ENCODE data around the gene EPHB2. TPM values are rescaled to one million over a fixed set of nuclear protein-coding genes. Genes with fewer than 3 reads are reported as not detected.

The EPHB2 gene
- total RNA-seq, 1 experiment from 2014 or later, result 18.5 TPM

DNA sequence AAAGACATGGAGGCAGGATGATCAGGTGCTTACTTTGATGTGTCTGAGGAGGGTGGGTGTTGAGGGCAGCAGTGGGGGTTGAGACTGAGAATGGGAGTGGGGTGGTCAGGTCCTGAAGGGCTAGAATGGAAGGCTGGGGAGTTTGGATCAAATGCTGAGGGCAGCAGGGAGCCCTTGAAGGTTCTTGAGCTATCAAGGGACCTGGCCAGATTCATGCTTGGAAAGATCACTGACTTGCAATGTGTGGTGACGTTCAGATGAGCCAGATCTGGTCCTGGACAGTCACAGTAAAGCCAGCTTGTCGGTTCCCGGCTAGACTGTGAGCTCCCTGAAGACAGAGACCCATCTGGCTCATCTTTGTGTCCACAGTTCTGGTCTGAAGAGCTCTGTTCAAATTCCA is 3.8 kb downstream of the EPHB2 start (continued):
- TF ChIP-seq CREB1 (CRISPR knock-in tag; IDR thresholded peaks at IDR 0.05), result no peak
- TF ChIP-seq, protein P1, sequence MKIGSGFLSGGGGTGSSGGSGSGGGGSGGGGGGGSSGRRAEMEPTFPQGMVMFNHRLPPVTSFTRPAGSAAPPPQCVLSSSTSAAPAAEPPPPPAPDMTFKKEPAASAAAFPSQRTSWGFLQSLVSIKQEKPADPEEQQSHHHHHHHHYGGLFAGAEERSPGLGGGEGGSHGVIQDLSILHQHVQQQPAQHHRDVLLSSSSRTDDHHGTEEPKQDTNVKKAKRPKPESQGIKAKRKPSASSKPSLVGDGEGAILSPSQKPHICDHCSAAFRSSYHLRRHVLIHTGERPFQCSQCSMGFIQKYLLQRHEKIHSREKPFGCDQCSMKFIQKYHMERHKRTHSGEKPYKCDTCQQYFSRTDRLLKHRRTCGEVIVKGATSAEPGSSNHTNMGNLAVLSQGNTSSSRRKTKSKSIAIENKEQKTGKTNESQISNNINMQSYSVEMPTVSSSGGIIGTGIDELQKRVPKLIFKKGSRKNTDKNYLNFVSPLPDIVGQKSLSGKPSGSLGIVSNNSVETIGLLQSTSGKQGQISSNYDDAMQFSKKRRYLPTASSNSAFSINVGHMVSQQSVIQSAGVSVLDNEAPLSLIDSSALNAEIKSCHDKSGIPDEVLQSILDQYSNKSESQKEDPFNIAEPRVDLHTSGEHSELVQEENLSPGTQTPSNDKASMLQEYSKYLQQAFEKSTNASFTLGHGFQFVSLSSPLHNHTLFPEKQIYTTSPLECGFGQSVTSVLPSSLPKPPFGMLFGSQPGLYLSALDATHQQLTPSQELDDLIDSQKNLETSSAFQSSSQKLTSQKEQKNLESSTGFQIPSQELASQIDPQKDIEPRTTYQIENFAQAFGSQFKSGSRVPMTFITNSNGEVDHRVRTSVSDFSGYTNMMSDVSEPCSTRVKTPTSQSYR (CRISPR knock-in tag; IDR thresholded peaks at IDR 0.05), result no peak
- TF ChIP-seq, protein P2, sequence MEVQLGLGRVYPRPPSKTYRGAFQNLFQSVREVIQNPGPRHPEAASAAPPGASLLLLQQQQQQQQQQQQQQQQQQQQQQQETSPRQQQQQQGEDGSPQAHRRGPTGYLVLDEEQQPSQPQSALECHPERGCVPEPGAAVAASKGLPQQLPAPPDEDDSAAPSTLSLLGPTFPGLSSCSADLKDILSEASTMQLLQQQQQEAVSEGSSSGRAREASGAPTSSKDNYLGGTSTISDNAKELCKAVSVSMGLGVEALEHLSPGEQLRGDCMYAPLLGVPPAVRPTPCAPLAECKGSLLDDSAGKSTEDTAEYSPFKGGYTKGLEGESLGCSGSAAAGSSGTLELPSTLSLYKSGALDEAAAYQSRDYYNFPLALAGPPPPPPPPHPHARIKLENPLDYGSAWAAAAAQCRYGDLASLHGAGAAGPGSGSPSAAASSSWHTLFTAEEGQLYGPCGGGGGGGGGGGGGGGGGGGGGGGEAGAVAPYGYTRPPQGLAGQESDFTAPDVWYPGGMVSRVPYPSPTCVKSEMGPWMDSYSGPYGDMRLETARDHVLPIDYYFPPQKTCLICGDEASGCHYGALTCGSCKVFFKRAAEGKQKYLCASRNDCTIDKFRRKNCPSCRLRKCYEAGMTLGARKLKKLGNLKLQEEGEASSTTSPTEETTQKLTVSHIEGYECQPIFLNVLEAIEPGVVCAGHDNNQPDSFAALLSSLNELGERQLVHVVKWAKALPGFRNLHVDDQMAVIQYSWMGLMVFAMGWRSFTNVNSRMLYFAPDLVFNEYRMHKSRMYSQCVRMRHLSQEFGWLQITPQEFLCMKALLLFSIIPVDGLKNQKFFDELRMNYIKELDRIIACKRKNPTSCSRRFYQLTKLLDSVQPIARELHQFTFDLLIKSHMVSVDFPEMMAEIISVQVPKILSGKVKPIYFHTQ (CRISPR knock-in tag; IDR thresholded peaks at IDR 0.05), result no peak
- TF ChIP-seq, protein P3, sequence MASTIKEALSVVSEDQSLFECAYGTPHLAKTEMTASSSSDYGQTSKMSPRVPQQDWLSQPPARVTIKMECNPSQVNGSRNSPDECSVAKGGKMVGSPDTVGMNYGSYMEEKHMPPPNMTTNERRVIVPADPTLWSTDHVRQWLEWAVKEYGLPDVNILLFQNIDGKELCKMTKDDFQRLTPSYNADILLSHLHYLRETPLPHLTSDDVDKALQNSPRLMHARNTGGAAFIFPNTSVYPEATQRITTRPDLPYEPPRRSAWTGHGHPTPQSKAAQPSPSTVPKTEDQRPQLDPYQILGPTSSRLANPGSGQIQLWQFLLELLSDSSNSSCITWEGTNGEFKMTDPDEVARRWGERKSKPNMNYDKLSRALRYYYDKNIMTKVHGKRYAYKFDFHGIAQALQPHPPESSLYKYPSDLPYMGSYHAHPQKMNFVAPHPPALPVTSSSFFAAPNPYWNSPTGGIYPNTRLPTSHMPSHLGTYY (CRISPR knock-in tag; IDR thresholded peaks at IDR 0.05), result no peak
- TF ChIP-seq, protein P4, sequence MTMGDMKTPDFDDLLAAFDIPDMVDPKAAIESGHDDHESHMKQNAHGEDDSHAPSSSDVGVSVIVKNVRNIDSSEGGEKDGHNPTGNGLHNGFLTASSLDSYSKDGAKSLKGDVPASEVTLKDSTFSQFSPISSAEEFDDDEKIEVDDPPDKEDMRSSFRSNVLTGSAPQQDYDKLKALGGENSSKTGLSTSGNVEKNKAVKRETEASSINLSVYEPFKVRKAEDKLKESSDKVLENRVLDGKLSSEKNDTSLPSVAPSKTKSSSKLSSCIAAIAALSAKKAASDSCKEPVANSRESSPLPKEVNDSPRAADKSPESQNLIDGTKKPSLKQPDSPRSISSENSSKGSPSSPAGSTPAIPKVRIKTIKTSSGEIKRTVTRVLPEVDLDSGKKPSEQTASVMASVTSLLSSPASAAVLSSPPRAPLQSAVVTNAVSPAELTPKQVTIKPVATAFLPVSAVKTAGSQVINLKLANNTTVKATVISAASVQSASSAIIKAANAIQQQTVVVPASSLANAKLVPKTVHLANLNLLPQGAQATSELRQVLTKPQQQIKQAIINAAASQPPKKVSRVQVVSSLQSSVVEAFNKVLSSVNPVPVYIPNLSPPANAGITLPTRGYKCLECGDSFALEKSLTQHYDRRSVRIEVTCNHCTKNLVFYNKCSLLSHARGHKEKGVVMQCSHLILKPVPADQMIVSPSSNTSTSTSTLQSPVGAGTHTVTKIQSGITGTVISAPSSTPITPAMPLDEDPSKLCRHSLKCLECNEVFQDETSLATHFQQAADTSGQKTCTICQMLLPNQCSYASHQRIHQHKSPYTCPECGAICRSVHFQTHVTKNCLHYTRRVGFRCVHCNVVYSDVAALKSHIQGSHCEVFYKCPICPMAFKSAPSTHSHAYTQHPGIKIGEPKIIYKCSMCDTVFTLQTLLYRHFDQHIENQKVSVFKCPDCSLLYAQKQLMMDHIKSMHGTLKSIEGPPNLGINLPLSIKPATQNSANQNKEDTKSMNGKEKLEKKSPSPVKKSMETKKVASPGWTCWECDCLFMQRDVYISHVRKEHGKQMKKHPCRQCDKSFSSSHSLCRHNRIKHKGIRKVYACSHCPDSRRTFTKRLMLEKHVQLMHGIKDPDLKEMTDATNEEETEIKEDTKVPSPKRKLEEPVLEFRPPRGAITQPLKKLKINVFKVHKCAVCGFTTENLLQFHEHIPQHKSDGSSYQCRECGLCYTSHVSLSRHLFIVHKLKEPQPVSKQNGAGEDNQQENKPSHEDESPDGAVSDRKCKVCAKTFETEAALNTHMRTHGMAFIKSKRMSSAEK (CRISPR knock-in tag; IDR thresholded peaks at IDR 0.05; ENCODE audit: borderline replicate concordance), result no peak

DNA sequence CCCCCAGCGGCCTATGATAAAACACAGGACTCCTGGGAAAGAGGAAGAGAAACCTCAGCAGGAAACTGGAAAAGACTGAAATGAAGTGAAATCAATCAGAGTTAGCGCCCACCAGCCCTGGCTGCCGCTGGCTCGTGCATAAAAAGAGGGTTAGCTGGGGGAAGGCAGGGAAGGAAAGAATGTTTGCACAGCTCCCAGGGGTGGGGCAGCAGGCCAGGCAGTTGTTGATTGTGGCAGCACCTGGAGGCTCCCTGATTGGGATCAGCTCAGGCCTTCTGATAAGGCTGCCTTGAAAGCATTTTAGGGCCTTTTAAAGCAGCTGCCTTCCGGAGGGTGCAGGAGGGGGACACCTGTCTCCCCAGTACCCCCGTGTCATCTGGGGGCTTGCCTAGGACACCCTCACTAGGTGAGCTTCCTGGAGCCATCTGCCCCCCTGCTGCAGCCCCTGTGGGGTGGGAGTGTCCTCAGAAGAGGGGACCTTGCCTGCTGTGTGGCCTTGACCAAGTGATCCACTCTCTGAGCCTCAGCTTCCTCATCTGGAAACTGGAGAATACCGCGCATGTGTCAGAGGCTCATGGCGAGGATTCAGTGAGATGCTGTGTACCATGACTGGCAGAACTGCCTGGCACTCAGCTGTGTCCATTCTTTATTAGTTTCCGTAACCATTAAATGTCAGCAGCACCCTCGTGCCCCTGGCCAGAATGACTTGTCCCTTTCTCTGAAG is 6.6 kb downstream of the EPHB2 start:
- TF ChIP-seq, protein P5, sequence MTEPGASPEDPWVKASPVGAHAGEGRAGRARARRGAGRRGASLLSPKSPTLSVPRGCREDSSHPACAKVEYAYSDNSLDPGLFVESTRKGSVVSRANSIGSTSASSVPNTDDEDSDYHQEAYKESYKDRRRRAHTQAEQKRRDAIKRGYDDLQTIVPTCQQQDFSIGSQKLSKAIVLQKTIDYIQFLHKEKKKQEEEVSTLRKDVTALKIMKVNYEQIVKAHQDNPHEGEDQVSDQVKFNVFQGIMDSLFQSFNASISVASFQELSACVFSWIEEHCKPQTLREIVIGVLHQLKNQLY (CRISPR knock-in tag; IDR thresholded peaks at IDR 0.05), result no peak
- TF ChIP-seq, protein P4 (CRISPR knock-in tag; IDR thresholded peaks at IDR 0.05; ENCODE audit: borderline replicate concordance), result no peak
- peak; percentile 53; the same call in 1 of the 2 replicates for TF ChIP-seq ZNF423 (CRISPR knock-in tag; IDR thresholded peaks at IDR 0.05)
- ATAC-seq, result peak; percentile 75
- Mint-ChIP-seq H3K4me3 (no peak overlapping the region), H3K9me3 (no peaks in the 10 kb centered on the region), H3K27me3 (ENCODE audit: low read depth) (peaks cover 12% of the 10 kb centered on the region), H3K4me1 (peaks cover 10% of the 10 kb centered on the region), H3K27ac (peak overlapping the region; percentile 53; the same call in 1 of the 2 replicates), H3K36me3 (no peaks in the 10 kb centered on the region)
- POLR2A ChIA-PET, result no interaction called here
- CTCF ChIA-PET, result interaction anchor here (0.7 to 3.6 kb wide), 10 partner anchors 8 to 145 kb away, joined by 3 to 15 read pairs (median 4); no protein-coding TSS in a partner anchor
- no peak for DNase-seq (ENCODE audit: low spot score)
